IMR-90 (cell line): ENCODE results near the gene FMO4. TPM values are rescaled to one million over a fixed set of nuclear protein-coding genes. Genes with fewer than 3 reads are reported as not detected.

ENCODE experiments used
- ATAC-seq: fragments of 200-7000 bp; cut with Tn5 transposase; 2 replicates; pipeline ENCODE4 v1.9.1; 2020; ENCODE audit warnings: low read depth, mild to moderate bottlenecking, moderate library complexity
- BruUV-seq: library from RNA; stranded (reverse); fragments of 400-500 nt; replicated peaks from 2 replicates; lab custom pipeline; 2021; lab: Mats Ljungman, UMichigan
- CTCF ChIA-PET: fragments of 300-600 bp; formaldehyde crosslinking; extraction: SDS; loops from one replicate; lab custom pipeline; 2021; ENCODE audit warnings: antibody characterized with exemption; lab: Yijun Ruan, JAX
- POLR2A ChIA-PET: fragments of 300-600 bp; sonication (Branson Sonifier 250); formaldehyde crosslinking; loops from one replicate; lab custom pipeline; 2022; ENCODE audit warnings: antibody characterized with exemption; ENCODE audit not compliant: unreplicated experiment; lab: Charles Lee
- DNase-seq: peaks from one replicate; pipeline ENCODE4 v3.0.0; 2013
- H2AFZ ChIP-seq: replicated peaks from 2 replicates; pipeline ENCODE3; 2013; ENCODE audit warnings: low read length, mild to moderate bottlenecking; ENCODE audit not compliant: poor library complexity
- H2AK5ac ChIP-seq: 2 replicates; pipeline ENCODE4 v1.6.1; 2013; ENCODE audit warnings: low read depth, low read length, inconsistent platforms
- H2AK9ac ChIP-seq: replicated peaks from 2 replicates; pipeline ENCODE3; 2013; ENCODE audit warnings: mild to moderate bottlenecking, low read depth, low read length, moderate library complexity; ENCODE audit not compliant: poor library complexity
- H2BK120ac ChIP-seq: 2 replicates; pipeline ENCODE4 v1.6.1; 2013; ENCODE audit warnings: low read depth, low read length, inconsistent platforms
- H2BK15ac ChIP-seq: 3 replicates; pipeline ENCODE4 v1.6.1; 2013; ENCODE audit warnings: low read depth, low read length, inconsistent platforms
- H2BK20ac ChIP-seq: 2 replicates; pipeline ENCODE4 v1.6.1; 2013; ENCODE audit warnings: low read depth, mild to moderate bottlenecking, inconsistent platforms, low read length, moderate library complexity
- H2BK5ac ChIP-seq: 2 replicates; pipeline ENCODE4 v1.6.1; 2013; ENCODE audit warnings: mild to moderate bottlenecking, low read depth, low read length, inconsistent platforms; ENCODE audit not compliant: poor library complexity, severe bottlenecking
- H3K14ac ChIP-seq: replicated peaks from 2 replicates; pipeline ENCODE4 v1.6.1; 2013; ENCODE audit warnings: low read depth, low read length, inconsistent platforms
- H3K18ac ChIP-seq: 2 replicates; pipeline ENCODE4 v1.6.1; 2013; ENCODE audit warnings: low read depth, low read length, control low read depth
- H3K23ac ChIP-seq: 2 replicates; pipeline ENCODE4 v1.6.1; 2013; ENCODE audit warnings: low read depth, low read length, inconsistent platforms
- H3K27ac ChIP-seq: 2 replicates; pipeline ENCODE4 v1.5.1; 2013; ENCODE audit warnings: mild to moderate bottlenecking, control low read depth, low read length; ENCODE audit not compliant: insufficient read depth
- H3K27me3 ChIP-seq: 2 replicates; pipeline ENCODE4 v1.6.1; 2013; ENCODE audit warnings: low read length; ENCODE audit not compliant: control insufficient read depth, insufficient read depth
- H3K36me3 ChIP-seq: 2 replicates; pipeline ENCODE4 v1.6.1; 2013; ENCODE audit warnings: low read length, mixed read lengths; ENCODE audit not compliant: control insufficient read depth, insufficient read depth
- H3K4ac ChIP-seq: 2 replicates; pipeline ENCODE4 v1.6.1; 2013; ENCODE audit warnings: low read depth, low read length, inconsistent platforms
- H3K4me1 ChIP-seq: 2 replicates; pipeline ENCODE4 v1.6.1; 2013; ENCODE audit warnings: low read length, mixed read lengths; ENCODE audit not compliant: control insufficient read depth, insufficient read depth
- H3K4me2 ChIP-seq: 2 replicates; pipeline ENCODE4 v1.6.1; 2013; ENCODE audit warnings: low read depth, mild to moderate bottlenecking, control low read depth, low read length, moderate library complexity
- H3K4me3 ChIP-seq: 2 replicates; pipeline ENCODE4 v1.5.1; 2013; ENCODE audit warnings: low read depth, mild to moderate bottlenecking, control low read depth, low read length, moderate library complexity; ENCODE audit not compliant: insufficient read depth
- H3K56ac ChIP-seq: 2 replicates; pipeline ENCODE4 v1.6.1; 2013; ENCODE audit warnings: low read length, inconsistent platforms; ENCODE audit not compliant: insufficient read depth; ENCODE audit errors: extremely low read depth
- H3K79me1 ChIP-seq, 2 experiments: 2 replicates each; pipeline ENCODE4 v1.6.1; 2013; ENCODE audit warnings: low read length in 2 of 2, inconsistent platforms in 1 of 2, low read depth in 1 of 2
- H3K9ac ChIP-seq: 2 replicates; pipeline ENCODE4 v1.6.1; 2013; ENCODE audit warnings: low read depth, low read length, control low read depth
- H3K9me1 ChIP-seq: 2 replicates; pipeline ENCODE4 v1.6.1; 2013; ENCODE audit warnings: low read length, inconsistent platforms; ENCODE audit not compliant: insufficient read depth
- H3K9me3 ChIP-seq: 2 replicates; pipeline ENCODE4 v1.6.1; 2013; ENCODE audit warnings: low read length; ENCODE audit not compliant: control insufficient read depth, insufficient read depth
- H4K20me1 ChIP-seq: 2 replicates; pipeline ENCODE4 v1.6.1; 2013; ENCODE audit warnings: low read length, inconsistent platforms; ENCODE audit not compliant: insufficient read depth
- H4K5ac ChIP-seq: 2 replicates; pipeline ENCODE4 v1.6.1; 2013; ENCODE audit warnings: mild to moderate bottlenecking, low read depth, low read length, control low read depth
- H4K8ac ChIP-seq, 2 experiments: 2 replicates each; pipeline ENCODE4 v1.6.1; 2013; ENCODE audit warnings: low read depth in 2 of 2, low read length in 2 of 2, control low read depth in 1 of 2, inconsistent platforms in 1 of 2
- H4K91ac ChIP-seq: 2 replicates; pipeline ENCODE4 v1.6.1; 2013; ENCODE audit warnings: low read depth, low read length, inconsistent platforms; ENCODE audit not compliant: insufficient read depth
- NFE2L2 ChIP-seq: fragments of 150-350 bp; IDR thresholded peaks from 2 replicates; pipeline ENCODE4 v1.6.1; 2016; ENCODE audit warnings: low read depth, mild to moderate bottlenecking, low read length
- WGBS, 2 experiments: methylation state at CpG; one replicate each; pipeline versions ENCODE4 v1.1.5 to v1.1.7; 2013; ENCODE audit warnings: missing lambda C conversion rate in 2 of 2; ENCODE audit not compliant: insufficient read length in 1 of 2; ENCODE audit errors: extremely low coverage in 2 of 2; 5-methylcytosine and 5-hydroxymethylcytosine counted together
- dilution Hi-C: fragments of 300-500 bp; cut with HindIII; formaldehyde crosslinking; loops from one replicate; pipeline ENCODE4 v1.14.3; 2018; ENCODE audit warnings: low sequenced_read_pairs; ENCODE audit not compliant: unreplicated experiment
- in situ Hi-C: fragments of 300-500 bp; cut with MboI; formaldehyde crosslinking; loops from 3 replicates; pipeline ENCODE4 v1.14.3; 2019; ENCODE audit warnings: low sequenced_read_pairs, inconsistent platforms, mixed read lengths
- intact Hi-C: fragments of 100-400 bp; cut with micrococcal nuclease; formaldehyde crosslinking; loops from 2 replicates; pipeline ENCODE4 v1.10.0; 2022
- polyA plus RNA-seq, 3 experiments: library from polyadenylated mRNA; depleted of rRNA; stranded (reverse); fragments of >200 nt; gene quantifications; 2 replicates each; pipeline ENCODE4 v1.2.3, GENCODE V29; 2012; ENCODE audit warnings: low replicate concordance in 1 of 3
- total RNA-seq: library from RNA; depleted of rRNA; stranded (reverse); fragments of >200 nt; gene quantifications from 2 replicates; pipeline ENCODE4 v1.2.3, GENCODE V29; 2012

The FMO4 gene
- total and polyA plus RNA-seq, 2 of the 4 experiments (the other 2 are of a cell fraction), result 0.36 to 0.55 TPM

- H2AFZ ChIP-seq, result no peak overlapping the region
- H4K8ac ChIP-seq, result no peak overlapping the region
- no peak overlapping the region for H2BK120ac ChIP-seq
- no peak overlapping the region for H2AK5ac ChIP-seq
- BruUV-seq, result no TSS peak
- H3K14ac ChIP-seq, result no peak overlapping the region
- TF ChIP-seq NFE2L2, result no peak
- dilution Hi-C loops, result no loop called here
- H4K5ac ChIP-seq, result no peak overlapping the region
- H3K79me1 ChIP-seq, result no peaks in the 10 kb centered on the region
- no peaks in the 10 kb centered on the region for H4K20me1 ChIP-seq
- no peak overlapping the region for H2BK20ac ChIP-seq
- no peaks in the 10 kb centered on the region for H3K36me3 ChIP-seq
- no peak overlapping the region for H2BK5ac ChIP-seq
- H3K4me2 ChIP-seq, result no peak overlapping the region
- no CpG with 5 or more reads among the region's 6 CpGs for WGBS, 2 experiments
- POLR2A ChIA-PET, result no interaction called here
- H4K91ac ChIP-seq, result no peak overlapping the region
- H3K4me1 ChIP-seq, result no peaks in the 10 kb centered on the region
- no peak overlapping the region for H2BK15ac ChIP-seq
- H3K27ac ChIP-seq, result no peak overlapping the region
- no peaks in the 10 kb centered on the region for H3K9me1 ChIP-seq
- intact Hi-C loops, result no loop called here
- no peak overlapping the region for H3K9ac ChIP-seq
- in situ Hi-C loops, result no loop called here
- H3K27me3 ChIP-seq, result no peaks in the 10 kb centered on the region
- no peak overlapping the region for H3K23ac ChIP-seq
- CTCF ChIA-PET, result no interaction called here
- H3K18ac ChIP-seq, result no peak overlapping the region
- no peak overlapping the region for H3K4ac ChIP-seq
- no peak for DNase-seq
- ATAC-seq, result no peak
- no peak overlapping the region for H2AK9ac ChIP-seq
- no peaks in the 10 kb centered on the region for H3K9me3 ChIP-seq
- no peak overlapping the region for H3K56ac ChIP-seq
- no peak overlapping the region for H3K4me3 ChIP-seq
These were observed 30.5 kb downstream of the FMO4 start for GRCh38 chr1:171344473-171344820.
